GM12875 (cell line): ENCODE data around the gene CHAT.

Experiments used
- H3K4me3 ChIP-seq: one replicate; pipeline ENCODE4 v1.5.1; 2011; ENCODE audit warnings: low read depth, low read length, control low read depth
- CTCF ChIP-seq: IDR thresholded peaks from 2 replicates; pipeline ENCODE4 v1.5.1; 2011; ENCODE audit warnings: low read depth, mild to moderate bottlenecking, control low read depth, inconsistent platforms, low read length, moderate library complexity, borderline replicate concordance; ENCODE audit not compliant: insufficient read depth

Gene CHAT

GRCh38 chr10:49575489-49576072, 38.3 kb upstream of the CHAT start:
- H3K4me3 ChIP-seq: no peak overlapping the region
- TF ChIP-seq CTCF: no peak

GRCh38 chr10:49577182-49577925, 36.5 kb upstream of the CHAT start:
- TF ChIP-seq CTCF: no peak
- no peak overlapping the region for H3K4me3 ChIP-seq

GRCh38 chr10:49578392-49578791, 35.4 kb upstream of the CHAT start:
- TF ChIP-seq CTCF: no peak
- H3K4me3 ChIP-seq: no peak overlapping the region

- TF ChIP-seq CTCF: no peak
- H3K4me3 ChIP-seq: no peak overlapping the region
Measured at GRCh38 chr10:49579621-49580020, 34.2 kb upstream of the CHAT start.

GRCh38 chr10:49585387-49585786, 28.4 kb upstream of the CHAT start:
- no peak overlapping the region for H3K4me3 ChIP-seq
- no peak for TF ChIP-seq CTCF

- no peak for TF ChIP-seq CTCF
- H3K4me3 ChIP-seq: no peak overlapping the region
Measured at GRCh38 chr10:49587981-49588380, 25.9 kb upstream of the CHAT start.
